Adipocyte (in vitro differentiated cells): ENCODE results near the gene CEMIP.

Source experiments
- DNase-seq: peaks from one replicate; pipeline ENCODE4 v3.0.0-alpha.2; 2015; ENCODE audit warnings: low read depth
- H3K27me3 ChIP-seq: replicated peaks from 2 replicates; pipeline ENCODE4 v1.7.0; 2013; ENCODE audit warnings: mild to moderate bottlenecking, low read length, moderate library complexity; ENCODE audit not compliant: control insufficient read depth, insufficient read depth
- H3K36me3 ChIP-seq: 2 replicates; pipeline ENCODE4 v1.7.0; 2013; ENCODE audit warnings: low read length, mild to moderate bottlenecking, moderate library complexity; ENCODE audit not compliant: control insufficient read depth, insufficient read depth, severe bottlenecking
- H3K4me1 ChIP-seq: 2 replicates; pipeline ENCODE4 v1.7.0; 2013; ENCODE audit warnings: mild to moderate bottlenecking, low read length, moderate library complexity; ENCODE audit not compliant: control insufficient read depth, insufficient read depth
- H3K4me3 ChIP-seq: 2 replicates; pipeline ENCODE4 v1.7.0; 2013; ENCODE audit warnings: mild to moderate bottlenecking, low read length, moderate library complexity
- H3K9ac ChIP-seq: 2 replicates; pipeline ENCODE4 v1.7.0; 2013; ENCODE audit warnings: mild to moderate bottlenecking, low read length, moderate library complexity
- H3K9me3 ChIP-seq: 2 replicates; pipeline ENCODE4 v1.7.0; 2013; ENCODE audit warnings: mild to moderate bottlenecking, low read length, moderate library complexity; ENCODE audit not compliant: control insufficient read depth

Gene CEMIP, protein sequence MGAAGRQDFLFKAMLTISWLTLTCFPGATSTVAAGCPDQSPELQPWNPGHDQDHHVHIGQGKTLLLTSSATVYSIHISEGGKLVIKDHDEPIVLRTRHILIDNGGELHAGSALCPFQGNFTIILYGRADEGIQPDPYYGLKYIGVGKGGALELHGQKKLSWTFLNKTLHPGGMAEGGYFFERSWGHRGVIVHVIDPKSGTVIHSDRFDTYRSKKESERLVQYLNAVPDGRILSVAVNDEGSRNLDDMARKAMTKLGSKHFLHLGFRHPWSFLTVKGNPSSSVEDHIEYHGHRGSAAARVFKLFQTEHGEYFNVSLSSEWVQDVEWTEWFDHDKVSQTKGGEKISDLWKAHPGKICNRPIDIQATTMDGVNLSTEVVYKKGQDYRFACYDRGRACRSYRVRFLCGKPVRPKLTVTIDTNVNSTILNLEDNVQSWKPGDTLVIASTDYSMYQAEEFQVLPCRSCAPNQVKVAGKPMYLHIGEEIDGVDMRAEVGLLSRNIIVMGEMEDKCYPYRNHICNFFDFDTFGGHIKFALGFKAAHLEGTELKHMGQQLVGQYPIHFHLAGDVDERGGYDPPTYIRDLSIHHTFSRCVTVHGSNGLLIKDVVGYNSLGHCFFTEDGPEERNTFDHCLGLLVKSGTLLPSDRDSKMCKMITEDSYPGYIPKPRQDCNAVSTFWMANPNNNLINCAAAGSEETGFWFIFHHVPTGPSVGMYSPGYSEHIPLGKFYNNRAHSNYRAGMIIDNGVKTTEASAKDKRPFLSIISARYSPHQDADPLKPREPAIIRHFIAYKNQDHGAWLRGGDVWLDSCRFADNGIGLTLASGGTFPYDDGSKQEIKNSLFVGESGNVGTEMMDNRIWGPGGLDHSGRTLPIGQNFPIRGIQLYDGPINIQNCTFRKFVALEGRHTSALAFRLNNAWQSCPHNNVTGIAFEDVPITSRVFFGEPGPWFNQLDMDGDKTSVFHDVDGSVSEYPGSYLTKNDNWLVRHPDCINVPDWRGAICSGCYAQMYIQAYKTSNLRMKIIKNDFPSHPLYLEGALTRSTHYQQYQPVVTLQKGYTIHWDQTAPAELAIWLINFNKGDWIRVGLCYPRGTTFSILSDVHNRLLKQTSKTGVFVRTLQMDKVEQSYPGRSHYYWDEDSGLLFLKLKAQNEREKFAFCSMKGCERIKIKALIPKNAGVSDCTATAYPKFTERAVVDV (N-terminal part only)

DNA sequence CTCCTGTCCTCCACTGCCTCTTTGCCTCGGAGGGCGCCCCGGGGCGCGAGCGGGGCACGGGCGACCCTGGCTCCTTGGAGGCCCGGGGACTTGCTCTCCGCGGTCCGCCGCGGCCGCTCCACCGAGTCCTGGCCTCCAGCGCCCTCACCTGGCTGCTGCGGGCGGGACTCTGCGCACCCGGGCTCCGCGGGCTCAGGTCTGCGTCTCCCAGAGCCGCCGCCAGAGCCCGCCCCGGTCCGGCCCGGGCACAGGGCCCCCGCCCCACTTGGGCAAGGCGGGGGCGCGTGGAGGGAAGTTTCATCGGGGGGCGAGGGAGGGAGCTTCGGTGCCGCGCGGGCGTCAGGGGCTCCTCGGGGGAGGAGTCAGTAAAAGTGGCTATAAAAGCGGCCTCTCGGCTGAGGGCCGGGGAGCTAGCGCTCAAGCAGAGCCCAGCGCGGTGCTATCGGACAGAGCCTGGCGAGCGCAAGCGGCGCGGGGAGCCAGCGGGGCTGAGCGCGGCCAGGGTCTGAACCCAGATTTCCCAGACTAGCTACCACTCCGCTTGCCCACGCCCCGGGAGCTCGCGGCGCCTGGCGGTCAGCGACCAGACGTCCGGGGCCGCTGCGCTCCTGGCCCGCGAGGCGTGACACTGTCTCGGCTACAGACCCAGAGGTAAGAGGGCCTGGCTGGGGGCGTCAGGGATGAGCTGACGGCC, at the start of gene CEMIP:
CEMIP (plus strand) TSS at position 407 of the 694 bp plus-strand sequence. CDS start 94,510 bp downstream, outside the sequence.
- Histone ChIP-seq H3K36me3 (peaks cover 22% of the 10 kb centered on the region), H3K4me1 (peaks cover 40% of the 10 kb centered on the region), H3K27me3 (no peaks in the 10 kb centered on the region), H3K4me3 (peak within 1 kb of the TSS; percentile 89), H3K9ac (peak within 1 kb of the TSS; percentile 85), H3K9me3 (no peaks in the 10 kb centered on the region)
- DNase-seq: peak; percentile 93

DNA sequence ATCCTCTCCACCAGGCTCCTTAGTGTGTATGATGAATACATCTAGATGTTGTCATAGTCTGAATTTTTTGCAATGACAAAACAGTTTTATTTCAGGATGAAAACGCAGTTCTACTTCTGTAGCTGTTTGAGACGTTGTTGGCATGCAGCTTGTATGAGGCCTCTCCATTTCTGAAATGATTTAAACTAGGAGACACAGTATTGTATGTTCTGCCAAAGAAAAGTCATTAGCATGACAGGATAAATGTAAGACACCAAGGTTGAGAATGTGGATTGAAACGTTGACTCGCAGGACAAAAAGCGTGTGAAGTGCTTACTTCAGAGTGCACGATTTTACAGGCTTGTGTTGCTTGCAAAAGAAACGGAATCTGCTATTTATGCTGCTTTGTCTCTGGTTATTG, 48.8 kb upstream of the CEMIP start:
- H3K9ac ChIP-seq: no peak overlapping the region
- H3K9me3 ChIP-seq: no peaks in the 10 kb centered on the region
- no peaks in the 10 kb centered on the region for H3K27me3 ChIP-seq
- peaks cover 9% of the 10 kb centered on the region for H3K4me1 ChIP-seq
- no peak for DNase-seq
- no peaks in the 10 kb centered on the region for H3K36me3 ChIP-seq
- no peak overlapping the region for H3K4me3 ChIP-seq

DNA sequence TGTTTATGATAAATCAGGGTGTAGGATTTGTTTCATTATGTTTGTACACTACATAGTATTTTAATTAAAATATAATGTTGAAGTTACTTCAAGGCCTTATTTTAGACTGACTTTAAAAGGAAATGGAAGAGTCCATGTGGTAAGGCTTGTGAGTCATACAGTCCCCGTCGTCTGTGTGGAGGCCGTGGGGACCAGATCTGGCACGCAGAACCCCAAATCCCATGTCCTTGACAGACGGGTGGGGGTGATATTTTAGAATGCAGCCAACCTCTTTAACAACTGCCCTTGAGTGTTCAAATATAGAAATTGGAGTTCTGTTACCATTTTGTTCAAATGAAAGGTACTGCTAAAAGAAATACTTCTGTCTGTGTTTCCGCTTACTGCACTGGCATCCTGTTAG, 48.2 kb upstream of the CEMIP start:
- peaks cover 9% of the 10 kb centered on the region for H3K4me1 ChIP-seq

DNA sequence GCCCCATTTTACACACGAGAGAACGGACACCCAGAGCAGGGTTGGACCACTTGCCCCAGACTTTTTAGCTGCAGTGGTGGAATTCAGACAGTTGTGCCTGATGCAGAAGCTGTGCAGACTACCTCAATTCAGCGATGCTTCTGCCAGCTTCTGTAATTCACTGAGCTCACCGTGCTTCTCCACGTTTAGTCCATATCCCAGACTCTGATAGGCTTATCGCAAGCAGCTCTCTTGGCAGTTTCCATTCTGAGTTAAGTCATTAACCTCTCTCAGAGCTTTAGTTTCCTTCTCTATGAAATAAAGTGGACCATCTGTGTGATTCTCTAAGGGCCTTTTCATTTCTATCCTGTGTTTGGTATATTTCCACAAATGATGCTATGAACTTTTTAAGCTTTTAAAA, 47.0 kb upstream of the CEMIP start:
- Histone ChIP-seq H3K4me1 (peaks cover 9% of the 10 kb centered on the region), H3K27me3 (no peaks in the 10 kb centered on the region), H3K9ac (no peak overlapping the region), H3K9me3 (no peaks in the 10 kb centered on the region), H3K36me3 (no peaks in the 10 kb centered on the region), H3K4me3 (no peak overlapping the region)
- no peak for DNase-seq

More for the DNA sequence above, 48.2 kb upstream of the CEMIP start:
- Histone ChIP-seq H3K9ac (no peak overlapping the region), H3K9me3 (no peaks in the 10 kb centered on the region), H3K27me3 (no peaks in the 10 kb centered on the region), H3K4me3 (no peak overlapping the region), H3K36me3 (no peaks in the 10 kb centered on the region)
- DNase-seq: peak; percentile 50

DNA sequence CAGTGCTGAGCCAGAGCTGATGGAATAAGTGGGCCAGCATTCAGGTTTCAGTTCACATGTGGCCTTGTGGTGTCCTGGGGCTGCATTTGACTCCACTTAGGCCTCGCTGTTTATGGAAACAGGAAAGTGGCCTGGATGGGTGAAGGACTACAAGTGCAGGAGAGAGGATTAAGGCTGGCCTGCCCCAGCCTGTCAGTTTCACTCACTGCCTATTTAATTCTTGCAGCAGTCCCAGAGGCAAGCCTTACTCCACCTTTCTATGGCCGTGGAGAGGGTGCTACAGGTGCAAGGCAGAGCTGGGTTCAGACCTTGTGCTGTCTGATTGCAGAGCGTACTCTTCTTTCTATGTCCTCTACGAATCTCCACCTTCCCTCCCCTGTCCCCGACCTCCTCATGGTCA, 46.4 kb upstream of the CEMIP start:
- Histone ChIP-seq H3K9ac (no peak overlapping the region), H3K27me3 (no peaks in the 10 kb centered on the region), H3K36me3 (no peaks in the 10 kb centered on the region), H3K4me3 (no peak overlapping the region), H3K9me3 (no peaks in the 10 kb centered on the region), H3K4me1 (peaks cover 9% of the 10 kb centered on the region)
- no peak for DNase-seq

DNA sequence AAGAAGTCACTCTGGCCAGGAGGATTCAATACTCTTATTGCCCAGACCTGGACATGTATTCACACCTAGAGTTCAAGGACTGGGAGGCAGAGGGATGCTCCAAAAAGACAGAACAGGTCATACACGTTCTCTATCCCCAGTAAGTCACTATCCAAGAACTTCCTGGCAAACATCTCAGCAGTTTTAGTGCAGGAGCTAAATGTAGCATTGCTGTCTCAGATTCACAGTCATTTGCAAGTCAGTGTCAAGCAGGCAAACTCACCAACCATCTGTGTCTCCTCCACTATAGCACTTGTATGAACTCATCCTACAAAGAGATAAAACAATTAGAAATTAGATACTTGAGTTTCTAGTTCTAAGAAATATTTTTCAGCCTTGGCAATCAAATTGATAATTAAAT, 45.7 kb upstream of the CEMIP start:
- Histone ChIP-seq H3K9ac (no peak overlapping the region), H3K4me1 (peaks cover 9% of the 10 kb centered on the region), H3K4me3 (no peak overlapping the region), H3K9me3 (no peaks in the 10 kb centered on the region), H3K36me3 (no peaks in the 10 kb centered on the region), H3K27me3 (no peaks in the 10 kb centered on the region)
- DNase-seq: no peak

DNA sequence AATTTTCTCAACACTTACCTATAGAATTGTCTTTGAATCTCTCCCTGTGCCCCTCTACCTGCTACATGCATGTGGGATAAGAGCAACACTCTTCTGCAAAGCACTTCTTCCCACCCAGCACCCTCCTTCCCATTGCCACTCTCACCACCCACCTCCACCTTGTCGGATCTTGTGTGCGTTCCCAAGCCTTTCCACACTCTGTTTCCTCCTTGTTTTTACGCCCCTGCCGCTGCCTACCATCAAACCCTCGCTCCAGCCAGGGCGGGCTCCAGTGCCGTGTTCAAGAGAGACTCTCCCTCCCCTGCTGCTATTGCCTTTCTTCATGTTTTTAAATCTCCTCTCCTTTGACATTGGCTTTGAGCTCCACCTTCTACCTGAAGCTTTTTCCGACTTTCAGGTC, 43.8 kb upstream of the CEMIP start:
- Histone ChIP-seq H3K27me3 (no peaks in the 10 kb centered on the region), H3K36me3 (no peaks in the 10 kb centered on the region), H3K4me1 (peaks cover 9% of the 10 kb centered on the region), H3K4me3 (no peak overlapping the region), H3K9me3 (no peaks in the 10 kb centered on the region), H3K9ac (no peak overlapping the region)
- DNase-seq: no peak

DNA sequence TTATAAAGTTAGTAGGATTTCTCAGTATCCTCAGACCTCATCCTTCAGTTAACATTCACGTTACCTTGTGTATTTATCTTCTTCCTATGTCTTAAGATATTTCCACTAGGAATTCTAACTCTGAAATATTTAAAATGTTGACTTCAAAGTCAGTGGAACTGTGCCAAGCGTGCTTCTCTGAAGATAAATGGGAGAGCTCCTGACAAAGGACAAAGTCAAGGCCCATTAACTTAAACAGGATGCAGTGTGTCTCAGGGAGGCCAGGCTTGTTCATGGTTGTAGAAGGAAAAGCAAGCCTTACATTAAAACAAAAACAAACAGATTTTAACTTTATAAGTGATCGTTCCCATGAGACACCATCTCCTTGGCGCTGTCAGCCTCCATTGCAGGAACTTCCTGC, 42.6 kb upstream of the CEMIP start:
- Histone ChIP-seq H3K27me3 (no peaks in the 10 kb centered on the region), H3K36me3 (no peaks in the 10 kb centered on the region), H3K9ac (no peak overlapping the region), H3K4me1 (no peaks in the 10 kb centered on the region), H3K9me3 (no peaks in the 10 kb centered on the region), H3K4me3 (no peak overlapping the region)
- DNase-seq: no peak

DNA sequence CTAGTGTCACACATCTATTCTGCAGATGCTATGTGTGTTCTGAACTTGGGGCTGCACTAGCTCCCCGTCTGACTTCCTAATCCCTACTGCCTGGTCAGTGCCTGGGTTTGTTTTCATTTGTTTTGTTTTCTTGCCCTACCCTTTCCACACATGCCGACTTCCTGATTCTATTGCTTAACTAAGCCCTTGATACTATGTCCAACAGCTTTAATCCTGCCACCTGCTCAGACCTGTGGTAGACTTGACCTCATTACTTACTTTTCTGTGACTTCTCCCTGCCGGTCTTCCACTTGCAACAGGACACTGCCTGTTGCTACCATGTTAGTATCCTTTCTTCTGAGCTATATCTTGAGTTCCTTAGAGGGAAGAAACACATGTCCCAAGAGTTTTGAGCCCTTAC, 39.3 kb upstream of the CEMIP start:
- H3K36me3 ChIP-seq: no peaks in the 10 kb centered on the region
- H3K9ac ChIP-seq: no peak overlapping the region
- H3K4me3 ChIP-seq: no peak overlapping the region
- H3K27me3 ChIP-seq: no peaks in the 10 kb centered on the region
- H3K4me1 ChIP-seq: peaks cover 7% of the 10 kb centered on the region
- no peak for DNase-seq
- H3K9me3 ChIP-seq: no peaks in the 10 kb centered on the region

DNA sequence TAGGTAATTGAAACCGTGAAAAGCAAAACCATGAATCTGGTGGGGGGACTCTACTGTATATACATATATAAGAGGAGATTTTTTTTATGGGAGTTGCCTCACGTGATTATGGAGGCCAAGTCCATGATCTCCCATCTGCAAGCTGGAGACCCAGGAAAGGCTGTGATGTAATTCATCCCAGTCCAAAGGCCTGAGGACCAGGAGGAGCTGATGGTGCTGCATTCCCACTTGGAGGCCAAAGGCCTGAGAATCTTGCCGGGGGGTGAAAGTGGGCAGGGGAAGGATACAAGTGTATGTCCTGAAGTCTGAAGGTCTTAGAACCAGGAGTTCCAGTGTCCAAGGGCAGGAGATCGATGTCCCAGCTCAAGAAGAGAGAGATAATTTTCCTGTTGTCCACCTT, 37.1 kb upstream of the CEMIP start:
- DNase-seq: no peak
- no peaks in the 10 kb centered on the region for H3K9me3 ChIP-seq
- H3K4me1 ChIP-seq: peaks cover 14% of the 10 kb centered on the region

More for the DNA sequence above, 37.1 kb upstream of the CEMIP start:
- Histone ChIP-seq H3K9ac (no peak overlapping the region), H3K36me3 (no peaks in the 10 kb centered on the region), H3K27me3 (no peaks in the 10 kb centered on the region), H3K4me3 (no peak overlapping the region)
